Mucosa of stomach (tissue), 1 donor: ENCODE measurements around the gene ACTN2.

Experiments used
- H3K27me3 ChIP-seq: one replicate; pipeline ENCODE4 v1.7.0; 2013; ENCODE audit warnings: mild to moderate bottlenecking, low read length; ENCODE audit not compliant: control insufficient read depth, insufficient read depth
- H3K36me3 ChIP-seq: one replicate; pipeline ENCODE4 v1.7.0; 2013; ENCODE audit warnings: low read length; ENCODE audit not compliant: control insufficient read depth, insufficient read depth
- H3K4me1 ChIP-seq: one replicate; pipeline ENCODE4 v1.7.0; 2013; ENCODE audit warnings: mild to moderate bottlenecking, low read length; ENCODE audit not compliant: control insufficient read depth, insufficient read depth
- H3K4me3 ChIP-seq: one replicate; pipeline ENCODE4 v1.7.0; 2013; ENCODE audit warnings: low read length
- H3K9ac ChIP-seq: one replicate; pipeline ENCODE4 v1.7.0; 2013; ENCODE audit warnings: mild to moderate bottlenecking, low read length, moderate library complexity
- H3K9me3 ChIP-seq: one replicate; pipeline ENCODE4 v1.7.0; 2013; ENCODE audit warnings: mild to moderate bottlenecking, low read length, moderate library complexity; ENCODE audit not compliant: control insufficient read depth
- donor health status: Pancreatic carcinoma.

Gene ACTN2

DNA sequence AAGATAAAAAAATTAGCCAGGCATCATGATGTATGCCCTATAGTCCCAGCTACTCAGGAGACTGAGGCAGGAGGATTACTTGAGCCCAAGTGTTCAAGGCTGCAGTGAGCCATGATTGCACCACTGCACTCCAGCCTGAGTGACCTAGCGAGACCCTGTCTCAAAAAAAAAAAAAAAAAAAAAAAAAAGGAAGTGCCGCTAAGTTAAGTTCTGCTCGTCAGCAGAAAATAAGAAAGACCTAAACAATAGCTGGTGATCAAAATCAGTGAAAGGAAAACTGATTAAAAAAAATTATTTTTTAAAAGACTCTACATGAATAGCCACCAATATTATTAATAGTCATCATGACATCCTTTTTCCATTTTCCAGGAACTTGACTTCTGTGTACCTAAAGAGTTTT lies 64.6 kb downstream of the ACTN2 start:
- Histone ChIP-seq H3K36me3 (no peaks in the 10 kb centered on the region), H3K9ac (no peak overlapping the region), H3K4me3 (no peak overlapping the region), H3K9me3 (no peaks in the 10 kb centered on the region), H3K4me1 (no peaks in the 10 kb centered on the region), H3K27me3 (no peaks in the 10 kb centered on the region)

DNA sequence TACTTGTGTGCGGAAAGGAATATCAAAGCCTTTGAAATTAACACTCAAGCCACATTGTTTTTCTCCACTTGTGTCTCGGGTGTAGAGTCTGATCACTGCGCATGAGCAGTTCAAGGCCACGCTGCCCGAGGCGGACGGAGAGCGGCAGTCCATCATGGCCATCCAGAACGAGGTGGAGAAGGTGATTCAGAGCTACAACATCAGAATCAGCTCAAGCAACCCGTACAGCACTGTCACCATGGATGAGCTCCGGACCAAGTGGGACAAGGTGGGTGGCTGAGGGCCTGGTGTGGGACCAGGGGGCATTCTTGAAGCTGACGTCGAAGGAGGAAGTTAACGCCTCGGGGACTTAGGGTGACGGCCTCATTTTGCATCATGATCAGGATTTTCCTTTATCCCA lies 65.1 kb downstream of the ACTN2 start:
- H3K36me3 ChIP-seq = no peaks in the 10 kb centered on the region
- no peaks in the 10 kb centered on the region for H3K9me3 ChIP-seq
- no peak overlapping the region for H3K9ac ChIP-seq
- H3K4me3 ChIP-seq = no peak overlapping the region
- H3K4me1 ChIP-seq = no peaks in the 10 kb centered on the region
- H3K27me3 ChIP-seq = no peaks in the 10 kb centered on the region

GRCh38 chr1:236751935-236752334 lies 65.6 kb downstream of the ACTN2 start:
- no peaks in the 10 kb centered on the region for H3K4me1 ChIP-seq
- no peaks in the 10 kb centered on the region for H3K9me3 ChIP-seq
- H3K9ac ChIP-seq = no peak overlapping the region
- H3K27me3 ChIP-seq = no peaks in the 10 kb centered on the region
- H3K4me3 ChIP-seq = no peak overlapping the region
- no peaks in the 10 kb centered on the region for H3K36me3 ChIP-seq

- Histone ChIP-seq H3K27me3 (no peaks in the 10 kb centered on the region), H3K4me1 (no peaks in the 10 kb centered on the region), H3K4me3 (no peak overlapping the region), H3K36me3 (no peaks in the 10 kb centered on the region), H3K9me3 (no peaks in the 10 kb centered on the region), H3K9ac (no peak overlapping the region)
These were observed 67.2 kb downstream of the ACTN2 start for GRCh38 chr1:236753516-236753915.

- no peaks in the 10 kb centered on the region for H3K27me3 ChIP-seq
- no peaks in the 10 kb centered on the region for H3K36me3 ChIP-seq
- H3K9ac ChIP-seq = no peak overlapping the region
- H3K9me3 ChIP-seq = no peaks in the 10 kb centered on the region
- H3K4me1 ChIP-seq = no peaks in the 10 kb centered on the region
- no peak overlapping the region for H3K4me3 ChIP-seq
These were observed 67.7 kb downstream of the ACTN2 start for GRCh38 chr1:236753964-236754363.

- H3K36me3 ChIP-seq = no peaks in the 10 kb centered on the region
- no peak overlapping the region for H3K4me3 ChIP-seq
These were observed 68.4 kb downstream of the ACTN2 start for GRCh38 chr1:236754525-236755210.

GRCh38 chr1:236757640-236758039 lies 71.3 kb downstream of the ACTN2 start:
- Histone ChIP-seq H3K4me1 (no peaks in the 10 kb centered on the region), H3K27me3 (no peaks in the 10 kb centered on the region), H3K9me3 (no peaks in the 10 kb centered on the region), H3K9ac (no peak overlapping the region), H3K4me3 (no peak overlapping the region), H3K36me3 (no peaks in the 10 kb centered on the region)

More at GRCh38 chr1:236754525-236755210, 68.4 kb downstream of the ACTN2 start:
- Histone ChIP-seq H3K27me3 (no peaks in the 10 kb centered on the region), H3K4me1 (no peaks in the 10 kb centered on the region), H3K9ac (no peak overlapping the region), H3K9me3 (no peaks in the 10 kb centered on the region)

DNA sequence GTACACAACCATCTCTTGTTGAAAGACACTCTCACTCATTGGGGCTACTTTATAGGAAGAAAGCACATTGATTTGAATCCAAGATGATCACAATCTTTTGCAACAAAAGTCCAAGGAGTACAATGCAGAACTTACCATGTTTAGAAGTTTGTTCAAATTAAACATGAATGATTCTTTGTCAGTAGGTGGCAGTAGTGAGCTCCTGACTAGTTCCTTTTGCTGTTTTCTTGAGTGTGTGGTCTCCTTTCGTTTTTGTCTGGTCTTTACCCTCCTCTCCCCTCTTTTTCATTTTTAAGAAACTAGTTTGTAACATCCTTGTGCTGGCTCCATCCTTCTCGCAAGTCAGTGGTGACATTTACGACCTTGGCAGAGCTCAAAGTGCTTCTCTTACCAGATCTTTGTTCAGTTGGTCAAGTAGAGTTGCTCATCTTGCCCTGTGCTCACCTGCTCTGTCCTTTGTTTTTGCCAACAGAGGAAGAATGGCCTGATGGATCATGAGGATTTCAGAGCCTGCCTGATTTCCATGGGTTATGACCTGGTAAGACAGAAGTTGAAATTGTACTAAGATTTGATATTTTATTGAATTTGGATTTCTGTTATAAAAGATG lies 73.1 kb downstream of the ACTN2 start:
- no peaks in the 10 kb centered on the region for H3K4me1 ChIP-seq
- H3K4me3 ChIP-seq = no peak overlapping the region
- no peaks in the 10 kb centered on the region for H3K9me3 ChIP-seq
- no peaks in the 10 kb centered on the region for H3K36me3 ChIP-seq
- H3K27me3 ChIP-seq = no peaks in the 10 kb centered on the region
- H3K9ac ChIP-seq = no peak overlapping the region

- Histone ChIP-seq H3K9me3 (no peaks in the 10 kb centered on the region), H3K27me3 (no peaks in the 10 kb centered on the region), H3K4me1 (no peaks in the 10 kb centered on the region), H3K4me3 (no peak overlapping the region), H3K36me3 (no peaks in the 10 kb centered on the region), H3K9ac (no peak overlapping the region)
These were observed 74.2 kb downstream of the ACTN2 start for GRCh38 chr1:236760480-236760879.

- no peak overlapping the region for H3K4me3 ChIP-seq
- H3K36me3 ChIP-seq = no peaks in the 10 kb centered on the region
- H3K4me1 ChIP-seq = no peaks in the 10 kb centered on the region
- H3K27me3 ChIP-seq = no peaks in the 10 kb centered on the region
- no peaks in the 10 kb centered on the region for H3K9me3 ChIP-seq
- H3K9ac ChIP-seq = no peak overlapping the region
These were observed 74.7 kb downstream of the ACTN2 start for GRCh38 chr1:236760986-236761385.

- H3K4me1 ChIP-seq = no peaks in the 10 kb centered on the region
- H3K9me3 ChIP-seq = no peaks in the 10 kb centered on the region
- no peaks in the 10 kb centered on the region for H3K27me3 ChIP-seq
- H3K9ac ChIP-seq = no peak overlapping the region
- no peaks in the 10 kb centered on the region for H3K36me3 ChIP-seq
- H3K4me3 ChIP-seq = no peak overlapping the region
These were observed 75.3 kb downstream of the ACTN2 start for GRCh38 chr1:236761397-236762132.

DNA sequence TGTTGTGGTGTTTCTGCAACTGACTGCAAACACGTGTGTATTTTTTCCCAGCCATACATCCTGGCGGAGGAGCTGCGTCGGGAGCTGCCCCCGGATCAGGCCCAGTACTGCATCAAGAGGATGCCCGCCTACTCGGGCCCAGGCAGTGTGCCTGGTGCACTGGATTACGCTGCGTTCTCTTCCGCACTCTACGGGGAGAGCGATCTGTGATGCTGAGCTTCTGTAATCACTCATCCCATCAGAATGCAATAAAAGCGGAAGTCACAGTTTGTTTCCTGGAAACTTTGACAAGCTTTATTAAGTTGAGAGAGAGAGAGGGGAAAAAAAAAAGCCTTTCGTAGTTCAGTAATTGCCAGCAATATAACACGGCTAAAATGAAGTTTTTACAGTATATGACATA lies 76.1 kb downstream of the ACTN2 start:
- Histone ChIP-seq H3K36me3 (no peaks in the 10 kb centered on the region), H3K4me1 (no peaks in the 10 kb centered on the region), H3K9ac (no peak overlapping the region), H3K9me3 (no peaks in the 10 kb centered on the region), H3K4me3 (no peak overlapping the region), H3K27me3 (no peaks in the 10 kb centered on the region)
